Measurements from ENCODE around the gene TRDN.
"Not testable (repeated sequence)": the region's sequence is repeated elsewhere in the genome, so short reads cannot be mapped to it uniquely, and the experiment has no call there.

Gene TRDN

DNA sequence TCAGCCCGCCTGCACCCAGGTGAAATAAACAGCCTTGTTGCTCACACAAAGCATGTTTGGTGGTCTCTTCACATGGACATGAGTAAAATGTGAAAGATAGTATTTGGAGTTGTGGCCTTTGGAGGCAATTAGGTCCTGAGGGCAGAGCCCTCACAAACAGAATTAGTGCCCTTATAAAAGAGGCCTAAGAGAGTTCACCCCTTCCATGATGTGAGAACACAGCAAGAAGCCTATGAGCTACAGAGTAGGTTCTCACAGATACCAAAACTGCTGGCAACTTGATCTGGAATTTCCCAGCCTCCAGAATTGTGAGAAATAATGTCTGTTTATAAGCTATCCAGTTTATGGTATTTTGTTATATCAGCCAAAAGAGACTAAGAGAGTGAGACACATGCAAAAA, 74.5 kb downstream of the TRDN start:
- DNase-seq (ENCODE audit: low read depth in 2 of 2), result no peak

DNA sequence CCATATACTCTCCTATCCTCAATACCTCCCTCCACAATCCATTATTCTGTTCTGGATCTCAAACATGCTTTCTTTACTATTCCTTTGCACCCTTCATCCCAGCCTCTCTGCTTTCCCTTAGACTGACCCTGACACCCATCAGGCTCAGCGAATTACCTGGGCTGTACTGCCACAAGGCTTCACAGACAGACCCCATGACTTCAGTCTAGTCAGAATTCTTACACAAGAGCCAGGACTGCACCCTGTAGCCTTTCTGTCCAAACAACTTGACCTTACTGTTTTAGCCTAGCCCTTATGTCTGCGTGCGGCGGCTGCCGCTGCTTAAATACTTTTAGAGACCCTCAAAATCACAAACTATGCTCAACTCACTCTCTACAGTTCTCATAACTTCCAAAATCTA, 76.9 kb downstream of the TRDN start:
- not testable (repeated sequence) for DNase-seq (ENCODE audit: low read depth in 2 of 2)

DNA sequence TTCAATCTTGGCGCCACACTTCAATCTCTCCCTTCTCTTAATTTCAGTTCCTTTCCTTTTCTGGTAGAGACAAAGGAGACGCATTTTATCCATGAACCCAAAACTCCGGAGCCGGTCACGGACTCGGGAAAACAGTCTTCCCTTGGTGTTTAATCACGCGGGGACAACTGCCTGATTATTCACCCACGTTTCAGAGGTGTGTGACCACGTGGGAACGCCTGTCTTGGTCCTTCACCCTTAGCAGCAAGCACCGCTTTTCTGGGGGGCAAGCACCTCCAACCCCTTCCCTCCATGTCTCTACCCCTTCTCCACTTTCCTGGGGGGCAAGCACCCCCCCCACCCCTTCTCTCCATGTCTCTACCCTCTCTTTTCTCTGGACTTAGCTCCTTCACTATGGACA, 79.3 kb downstream of the TRDN start:
- DNase-seq (ENCODE audit: low read depth in 2 of 2), result not testable (repeated sequence)

DNA sequence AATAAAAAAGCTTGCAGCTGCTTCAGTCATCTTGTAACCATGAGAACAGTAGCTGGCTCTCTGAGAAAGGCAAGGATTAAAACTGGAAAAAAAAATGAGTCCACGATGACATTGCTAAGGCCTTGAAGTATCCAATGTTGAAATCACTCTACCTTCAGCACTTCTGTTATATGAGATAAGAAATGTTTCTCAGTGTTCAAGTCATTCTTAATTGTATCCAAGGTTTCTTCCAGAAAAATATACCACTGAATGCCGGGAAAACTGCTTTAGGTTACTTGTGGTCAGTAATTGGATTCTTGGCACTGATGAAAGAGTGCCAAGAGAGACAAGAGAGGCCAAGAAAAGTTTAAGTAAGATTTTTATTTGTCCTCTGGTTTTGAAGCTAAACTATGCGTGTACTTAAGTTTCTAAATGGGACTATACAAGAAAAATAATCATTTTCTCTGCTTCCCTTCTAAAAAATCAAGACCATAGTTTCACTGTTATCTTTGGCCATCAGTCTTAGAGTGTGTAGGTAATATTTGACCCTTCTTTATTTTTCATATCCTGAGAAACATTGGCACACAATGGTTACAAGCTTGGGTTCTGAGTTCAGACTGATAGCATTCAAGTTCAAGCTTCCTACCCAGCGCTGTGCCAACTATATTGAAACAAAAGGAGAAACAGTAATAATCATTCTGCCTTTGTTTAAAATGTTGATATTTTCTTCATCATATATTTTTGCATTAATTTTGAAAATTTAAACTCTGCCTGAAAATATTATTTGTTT, 84.6 kb downstream of the TRDN start:
- no peak for DNase-seq (ENCODE audit: low read depth in 2 of 2)

DNA sequence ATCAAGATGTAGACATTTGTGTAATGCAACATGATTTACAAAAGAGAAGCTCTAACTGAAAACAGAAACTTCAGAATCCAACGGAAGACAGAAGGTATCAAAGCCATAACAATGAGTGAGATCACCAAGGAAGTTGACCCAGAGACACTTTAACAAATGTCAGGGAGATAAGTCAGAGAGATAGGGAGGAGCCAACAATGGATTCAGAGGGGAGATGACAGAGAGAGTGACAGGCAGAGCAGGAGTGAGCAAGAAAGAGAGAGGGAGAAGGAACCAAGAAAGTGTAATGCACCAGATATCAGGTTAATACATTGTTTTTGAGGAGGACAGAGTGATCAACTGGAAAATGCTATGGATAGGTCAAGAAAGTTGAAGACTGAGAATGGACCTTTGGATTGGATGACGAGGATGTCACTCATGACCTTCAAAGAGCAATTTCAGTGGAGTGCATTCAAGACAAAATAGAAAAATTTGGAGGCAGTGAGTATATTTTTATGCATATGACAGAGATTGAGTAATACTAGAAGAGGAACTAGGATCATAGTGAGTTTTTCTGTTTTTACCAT, 86.6 kb downstream of the TRDN start:
- no peak for DNase-seq (ENCODE audit: low read depth in 2 of 2)

DNA sequence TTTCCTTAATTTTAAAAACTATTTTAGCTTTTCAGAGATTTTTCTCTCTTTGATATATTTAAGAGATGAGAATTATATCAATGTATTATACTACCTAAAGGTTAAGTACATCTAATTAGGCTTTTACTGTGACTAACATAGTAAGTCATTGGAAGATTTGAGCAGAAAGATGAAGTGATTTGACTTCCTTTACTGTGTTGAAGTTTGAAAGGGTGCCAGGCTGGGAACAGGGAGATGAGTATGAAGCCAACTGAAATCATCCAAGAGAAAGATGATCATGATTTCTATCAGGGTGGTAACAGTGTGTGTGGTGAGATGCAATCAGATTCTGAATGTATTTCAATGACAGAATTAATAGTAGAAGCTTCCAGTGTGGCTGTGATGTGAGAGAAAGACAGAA, 87.3 kb downstream of the TRDN start:
- DNase-seq (ENCODE audit: low read depth in 2 of 2), result no peak

DNA sequence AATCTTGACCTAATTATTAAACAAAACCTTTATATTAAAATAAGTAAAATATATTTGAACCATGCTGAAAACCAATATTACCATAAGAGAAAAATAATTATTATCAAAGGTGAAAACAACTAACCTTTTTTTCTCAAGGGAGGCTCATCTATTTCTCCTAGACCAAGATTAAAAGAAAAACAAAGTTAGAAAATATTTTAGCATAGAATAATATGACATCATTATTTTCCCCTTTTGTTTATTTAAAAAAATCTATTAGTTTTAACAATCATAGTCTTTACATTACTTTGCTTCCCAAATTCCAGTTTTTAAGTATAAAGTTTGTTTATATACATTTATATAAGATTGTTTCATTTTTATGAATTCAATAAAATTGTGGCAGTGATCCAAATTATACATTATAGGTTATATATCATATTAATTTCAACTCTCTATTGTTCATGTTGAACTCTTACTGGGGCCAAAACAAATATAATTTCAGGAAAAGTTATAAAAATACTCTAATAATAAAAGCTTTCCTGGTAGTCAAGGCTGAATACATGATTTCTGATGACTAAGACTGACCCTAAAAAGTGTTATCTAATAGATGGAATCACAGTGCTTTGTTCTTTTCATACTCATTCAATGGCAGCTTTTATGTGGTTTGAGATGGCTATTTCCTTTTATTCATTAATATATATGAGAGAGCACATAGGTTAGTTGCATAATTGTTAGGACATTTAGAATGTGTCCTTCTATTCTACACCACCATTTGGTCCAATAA, 89.4 kb downstream of the TRDN start:
- DNase-seq (ENCODE audit: low read depth in 2 of 2), result no peak

DNA sequence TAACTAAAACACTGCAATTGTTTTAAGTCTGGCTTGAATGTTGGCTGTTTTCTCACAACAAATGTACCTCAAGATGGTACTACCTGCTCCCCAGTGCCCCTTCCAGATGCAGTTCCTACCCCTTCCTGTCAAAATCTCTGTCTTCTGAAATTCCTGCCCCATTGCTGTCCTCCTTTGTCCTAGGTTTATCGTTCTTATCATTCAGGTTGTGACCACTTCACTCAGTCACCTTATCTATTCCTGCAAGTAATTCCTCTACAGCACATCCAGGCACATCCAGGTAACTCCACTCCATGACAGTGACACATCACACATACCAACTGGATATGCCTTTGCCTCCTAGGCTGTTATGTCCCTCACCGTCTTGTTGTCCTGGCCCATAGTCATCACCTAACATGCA, 90.2 kb downstream of the TRDN start:
- no peak for DNase-seq (ENCODE audit: low read depth in 2 of 2)

DNA sequence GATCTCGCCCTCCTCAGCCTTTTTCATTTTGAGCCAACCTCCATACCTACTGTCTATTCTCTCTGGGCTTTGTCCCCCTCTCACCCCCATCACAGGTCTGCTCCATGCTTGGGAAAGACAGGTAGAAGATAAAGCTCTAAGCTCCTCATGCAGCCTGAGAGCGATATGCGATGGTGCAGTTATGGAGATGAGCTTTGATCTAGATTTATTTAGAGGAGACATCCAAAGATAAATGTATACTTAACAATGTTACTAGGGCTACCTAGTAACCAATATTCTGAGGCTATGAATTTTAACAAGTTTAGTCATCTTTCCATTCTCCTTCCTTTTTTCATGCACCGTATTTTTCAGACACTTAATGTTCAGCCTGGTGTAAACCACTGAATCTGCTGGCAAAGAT, 95.3 kb downstream of the TRDN start:
- no peak for DNase-seq (ENCODE audit: low read depth in 2 of 2)

DNA sequence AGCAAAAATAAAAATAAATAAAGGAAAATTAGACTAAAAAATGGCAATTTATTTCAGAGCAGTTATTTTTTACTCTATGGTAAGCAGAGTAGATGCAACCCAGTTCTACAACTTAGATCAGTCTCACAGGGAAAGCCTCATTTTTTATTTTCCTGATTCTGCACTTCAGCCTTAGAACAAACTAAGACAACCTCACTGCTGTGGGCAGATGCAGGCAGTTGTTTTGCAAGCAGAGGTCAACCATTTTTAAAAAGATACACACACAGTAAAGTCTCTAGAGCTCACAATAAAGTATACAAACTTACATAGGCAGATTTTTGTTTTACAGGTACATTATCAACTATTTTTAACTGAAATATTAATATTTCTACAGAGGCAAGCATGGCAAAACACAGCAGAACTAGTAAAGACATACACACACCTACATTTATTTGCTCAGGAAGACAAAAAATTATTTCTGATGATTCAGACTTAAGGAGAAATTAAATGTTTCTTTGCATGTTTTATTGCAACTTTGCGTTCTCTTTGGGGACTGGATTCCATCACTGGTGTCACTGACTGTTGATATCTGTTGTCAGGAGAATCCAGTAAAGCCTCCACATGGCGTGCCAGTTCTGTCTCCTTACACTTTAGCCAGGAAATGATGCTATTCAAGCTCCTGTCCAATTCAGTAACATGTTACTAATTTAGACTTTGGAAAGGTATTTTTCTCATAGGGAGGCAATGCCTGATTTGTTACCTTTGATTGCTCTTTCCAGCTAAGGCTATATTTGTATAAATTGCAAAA, 102.7 kb downstream of the TRDN start:
- no peak for DNase-seq (ENCODE audit: low read depth in 2 of 2)

DNA sequence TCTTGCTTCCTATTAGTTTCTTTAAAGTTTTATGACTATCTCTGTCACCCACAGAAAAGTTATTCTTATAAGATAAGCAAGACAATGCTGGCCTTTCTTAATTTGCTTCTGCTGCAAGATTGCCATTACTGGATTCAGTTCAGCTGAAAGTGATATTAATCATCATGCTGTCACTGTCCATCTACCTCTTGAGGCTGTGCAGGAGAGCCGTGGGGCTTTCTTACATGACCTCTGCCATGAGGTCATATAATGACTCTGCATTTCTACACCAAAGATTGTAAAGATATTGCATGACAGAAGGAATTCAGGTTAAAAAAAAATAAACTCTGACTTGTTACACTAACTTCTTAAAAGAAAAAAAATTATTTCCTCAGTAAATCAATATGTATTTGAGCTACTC, 106.9 kb downstream of the TRDN start:
- DNase-seq (ENCODE audit: low read depth in 2 of 2), result no peak

DNA sequence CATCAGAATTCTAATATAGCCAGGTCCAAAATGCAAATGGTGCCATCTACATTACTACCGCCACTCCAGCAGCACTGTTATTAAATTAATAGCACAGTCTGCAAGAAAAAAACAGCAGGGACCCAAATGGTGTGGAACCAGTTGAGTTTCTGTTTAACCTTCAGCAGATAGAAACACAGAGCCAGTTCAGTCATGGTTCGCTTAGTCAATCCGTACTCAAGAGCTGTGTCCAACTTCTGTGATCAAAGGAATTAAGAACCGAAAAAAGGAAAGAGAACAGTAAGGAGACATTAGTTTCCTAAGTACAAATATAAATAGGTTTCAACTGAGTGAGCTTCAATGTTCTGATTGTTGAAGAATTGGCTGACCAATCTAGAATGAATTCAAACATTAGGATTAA, 107.7 kb downstream of the TRDN start:
- DNase-seq (ENCODE audit: low read depth in 2 of 2), result no peak

DNA sequence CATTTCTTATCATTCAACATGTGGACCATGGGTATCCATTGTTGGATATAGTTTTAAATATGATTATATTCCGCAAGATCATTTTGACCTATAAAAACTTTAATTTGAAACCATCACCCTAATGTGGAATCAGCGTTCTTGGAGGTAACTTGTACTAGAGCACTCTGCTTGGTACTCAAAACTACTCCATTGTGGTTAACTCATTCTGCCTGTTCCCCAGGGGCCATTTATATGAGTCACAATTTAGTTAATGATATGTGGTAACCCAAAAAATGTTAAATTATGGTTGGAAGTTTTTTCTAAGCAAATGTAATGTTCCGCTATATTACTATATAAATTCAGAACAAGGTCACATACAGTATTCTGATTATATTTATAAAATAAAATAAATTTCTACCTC, 109.3 kb downstream of the TRDN start:
- no peak for DNase-seq (ENCODE audit: low read depth in 2 of 2)

DNA sequence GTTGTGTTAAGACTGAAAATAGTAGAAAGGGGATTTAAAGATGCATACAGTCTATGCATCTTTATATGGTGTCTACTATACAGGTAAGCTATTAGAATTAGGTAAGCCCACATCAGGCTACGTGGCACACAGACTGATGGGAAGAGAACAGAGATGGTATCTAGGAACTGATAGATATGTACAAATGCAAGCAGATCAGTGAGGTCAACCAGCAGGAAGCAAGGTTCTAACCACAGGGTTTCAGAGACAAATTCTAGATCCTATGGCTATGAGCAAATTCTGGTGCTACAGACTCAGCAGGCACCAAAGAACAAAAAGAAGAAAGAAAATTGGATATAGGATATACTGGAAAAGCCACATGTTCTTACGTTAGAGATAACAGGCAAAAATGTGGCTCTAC, 110.6 kb downstream of the TRDN start:
- no peak for DNase-seq (ENCODE audit: low read depth in 2 of 2)

DNA sequence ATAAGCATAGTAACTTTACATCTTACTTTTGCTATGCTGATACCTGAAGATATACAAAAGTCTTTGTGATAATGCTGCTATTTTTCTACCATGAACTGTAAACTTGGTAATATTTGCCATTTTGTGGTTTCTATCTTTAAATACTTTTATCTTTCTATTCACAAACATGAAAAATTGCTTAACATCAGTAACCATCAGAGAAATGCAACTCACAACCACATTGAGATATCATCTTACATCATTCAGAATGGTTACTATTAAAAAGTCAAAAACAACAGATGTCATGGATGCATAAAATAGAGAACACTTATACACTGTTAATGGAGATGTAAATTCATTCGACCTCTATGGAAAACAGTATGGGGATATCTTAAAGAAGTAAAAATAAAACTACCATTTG, 112.0 kb downstream of the TRDN start:
- DNase-seq (ENCODE audit: low read depth in 2 of 2), result no peak

DNA sequence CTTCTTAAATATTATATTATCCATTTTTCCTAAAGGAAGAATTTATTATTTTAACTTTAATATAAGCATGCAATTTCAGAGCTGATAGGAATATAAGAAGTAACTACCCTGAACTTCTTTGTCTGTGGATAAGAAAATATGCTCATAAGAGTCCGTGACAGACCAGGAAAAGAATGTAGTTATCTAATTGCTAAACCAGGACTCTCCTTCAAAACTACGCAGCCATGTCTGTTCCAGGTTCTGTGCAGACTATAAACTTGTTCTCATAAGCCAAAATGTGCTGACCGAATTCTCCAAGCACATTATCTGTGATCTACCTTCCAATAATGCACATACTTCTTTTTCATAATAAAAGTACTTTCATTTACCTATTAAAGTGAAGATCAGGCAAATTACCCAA, 116.5 kb downstream of the TRDN start:
- DNase-seq (ENCODE audit: low read depth in 2 of 2), result no peak

DNA sequence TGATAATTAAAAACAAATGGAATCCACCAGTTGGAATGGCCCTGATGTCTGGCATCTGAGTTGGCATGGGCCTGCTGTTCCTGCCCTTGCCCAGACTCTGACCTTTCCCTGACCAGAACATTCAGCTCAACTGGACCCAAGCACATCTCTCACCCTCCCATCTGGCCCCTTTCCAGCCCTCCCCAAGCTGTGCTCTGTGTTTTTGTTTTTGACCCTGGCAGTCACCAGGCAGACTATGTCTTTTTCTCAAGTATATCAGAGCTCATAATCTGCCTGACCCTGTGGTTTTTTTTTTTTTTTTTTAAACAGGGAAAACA, 117.6 kb downstream of the TRDN start:
- no peak for DNase-seq (ENCODE audit: low read depth in 2 of 2)

DNA sequence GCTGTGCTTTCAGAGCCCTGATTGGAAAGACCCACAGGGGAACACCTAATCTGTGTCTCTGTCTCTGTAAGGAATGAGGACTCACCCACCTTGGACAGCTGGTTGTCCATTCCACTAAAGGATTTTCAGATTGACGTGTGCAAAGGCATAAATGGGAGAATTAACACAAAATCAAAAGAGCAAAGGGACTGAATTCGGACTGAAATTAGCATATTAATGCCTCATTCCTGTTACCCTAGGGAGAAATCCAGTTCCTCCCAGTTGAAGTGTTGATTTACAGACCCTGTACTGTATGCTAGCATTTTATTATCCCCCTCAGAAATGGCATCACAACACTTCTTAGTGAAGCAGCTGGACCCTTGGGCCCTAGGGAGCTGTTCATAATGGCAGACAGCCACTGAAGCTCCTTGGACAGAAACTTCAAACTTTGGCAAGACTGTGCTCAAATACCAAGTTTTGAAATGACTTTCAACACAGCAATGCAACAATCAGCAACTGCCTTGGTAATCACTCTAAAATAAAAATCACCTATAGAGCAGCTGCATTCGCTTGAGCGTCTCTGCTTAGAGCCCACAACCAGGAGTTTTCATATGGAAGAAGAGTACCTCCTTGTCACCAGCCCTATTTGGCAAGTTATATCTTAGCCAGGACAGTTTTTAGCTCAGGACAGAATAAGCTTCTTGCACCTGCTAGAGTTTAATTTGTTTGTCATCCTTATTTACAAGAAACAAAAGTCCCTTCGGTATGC, 118.1 kb downstream of the TRDN start:
- DNase-seq (ENCODE audit: low read depth in 2 of 2), result no peak

DNA sequence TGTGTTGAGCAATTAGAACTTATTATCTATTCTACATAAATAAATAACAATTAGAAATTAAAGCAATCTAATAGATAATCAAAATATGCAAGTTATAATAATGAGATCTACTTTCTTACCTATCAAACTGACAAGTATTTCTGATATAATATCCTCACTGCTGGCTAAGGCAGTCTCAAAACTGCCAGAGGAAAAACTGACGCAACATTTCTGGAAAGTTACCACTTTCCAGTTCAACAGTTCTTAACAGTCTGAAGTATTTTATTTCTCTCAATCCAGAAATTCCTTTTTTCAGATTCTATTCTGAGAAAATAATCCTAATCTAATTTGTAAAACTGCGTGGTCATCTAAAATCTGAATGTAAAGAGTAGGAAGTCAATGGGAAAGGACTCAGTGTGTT, 121.0 kb downstream of the TRDN start:
- DNase-seq (ENCODE audit: low read depth in 2 of 2), result no peak

DNA sequence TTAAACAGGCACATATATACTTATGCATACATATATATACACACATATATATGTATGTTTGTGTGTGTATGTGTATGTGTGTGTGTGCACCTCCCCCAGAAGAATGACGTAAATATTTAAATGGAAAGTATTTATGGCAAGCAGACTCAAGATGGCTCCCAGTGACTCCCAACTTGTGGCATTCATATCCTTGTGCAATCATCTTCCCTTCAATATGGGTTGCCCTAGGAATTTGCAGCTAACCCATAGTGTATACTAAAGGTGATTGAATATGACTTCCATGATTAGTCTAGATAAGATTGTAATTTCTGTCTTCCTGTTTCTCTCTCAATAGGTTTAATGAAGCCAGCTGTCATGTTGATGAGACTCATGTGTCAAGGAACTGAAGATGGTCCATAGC, 127.6 kb downstream of the TRDN start:
- DNase-seq (ENCODE audit: low read depth in 2 of 2), result no peak

DNA sequence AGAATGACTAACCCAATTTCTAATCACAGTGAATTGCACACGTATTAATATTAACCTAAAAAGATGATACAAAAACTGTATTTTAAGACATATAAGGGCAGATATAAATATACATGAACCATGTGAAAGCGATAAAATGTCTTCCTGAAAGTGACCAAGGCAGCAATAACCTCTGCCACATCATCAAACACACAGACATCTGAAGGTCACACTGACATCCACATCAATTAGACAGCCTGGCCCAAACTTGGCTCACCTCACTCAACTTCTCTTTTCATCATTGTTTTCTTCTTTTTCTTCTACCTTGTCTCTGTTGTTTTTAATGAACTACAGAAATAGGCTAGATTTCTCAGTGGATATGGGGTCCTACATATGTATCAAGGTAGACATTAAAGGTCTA, 128.5 kb downstream of the TRDN start:
- no peak for DNase-seq (ENCODE audit: low read depth in 2 of 2)

DNA sequence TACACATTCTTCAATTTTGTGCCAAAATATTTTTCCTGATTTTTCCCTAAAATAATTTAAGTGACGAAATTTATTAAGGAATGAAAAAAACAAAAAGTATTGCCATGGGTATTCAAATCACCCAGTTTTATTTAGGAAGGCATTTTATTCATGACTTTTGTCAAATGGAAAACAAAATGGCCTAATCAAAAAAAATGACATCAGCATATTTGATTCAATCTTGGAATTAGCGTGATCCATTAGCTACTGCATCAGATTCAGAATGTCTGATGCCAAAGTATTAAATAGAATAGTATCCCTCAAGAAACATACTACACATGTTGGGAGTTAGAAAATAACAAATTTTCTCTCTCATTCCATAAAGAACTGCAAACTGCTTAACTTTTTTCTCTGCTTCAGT, 129.2 kb downstream of the TRDN start:
- no peak for DNase-seq (ENCODE audit: low read depth in 2 of 2)
